LHCN-M2 (cell line): ENCODE measurements around the gene ALKBH5. TPM values are rescaled to one million over a fixed set of nuclear protein-coding genes. Genes with fewer than 3 reads are reported as not detected.

Experiments
- DNase-seq: peaks from one replicate; pipeline ENCODE4 v3.0.0-alpha.2; 2012; ENCODE audit warnings: low read depth
- total RNA-seq: library from RNA; depleted of rRNA; stranded (reverse); fragments of >200 nt; gene quantifications from 2 replicates; pipeline ENCODE4 v1.2.3, GENCODE V29; 2014

Gene ALKBH5
- total RNA-seq, 1 experiment from 2014 or later, result 115 TPM

GRCh38 chr17:18218756-18219415, 35.3 kb downstream of the ALKBH5 start:
- DNase-seq, result peak; percentile 38

GRCh38 chr17:18224053-18224386, 40.4 kb downstream of the ALKBH5 start:
- DNase-seq, result no peak

GRCh38 chr17:18224387-18225120, 40.9 kb downstream of the ALKBH5 start:
- no peak for DNase-seq

GRCh38 chr17:18225121-18225641, 41.6 kb downstream of the ALKBH5 start, which contains the start of gene LLGL1:
Gene LLGL1, plus strand, starts transcription at chr17:18225635. Its CDS starts 48 bp downstream, at chr17:18225683.
- peak; percentile 91 for DNase-seq

GRCh38 chr17:18225642-18226283, 42.1 kb downstream of the ALKBH5 start:
- DNase-seq, result no peak

GRCh38 chr17:18226284-18226945, 42.8 kb downstream of the ALKBH5 start:
- DNase-seq, result no peak

- DNase-seq, result no peak
Measured at GRCh38 chr17:18227635-18228034, 44.0 kb downstream of the ALKBH5 start.

- no peak for DNase-seq
Measured at GRCh38 chr17:18228176-18228682, 44.6 kb downstream of the ALKBH5 start.

GRCh38 chr17:18229254-18229653, 45.6 kb downstream of the ALKBH5 start:
- DNase-seq, result no peak

- no peak for DNase-seq
Measured at GRCh38 chr17:18229771-18230170, 46.1 kb downstream of the ALKBH5 start.

- no peak for DNase-seq
Measured at GRCh38 chr17:18230288-18231141, 46.9 kb downstream of the ALKBH5 start.

- no peak for DNase-seq
Measured at GRCh38 chr17:18231164-18231563, 47.5 kb downstream of the ALKBH5 start.

- no peak for DNase-seq
Measured at GRCh38 chr17:18233803-18234518, 50.3 kb downstream of the ALKBH5 start.

- no peak for DNase-seq
Measured at GRCh38 chr17:18234853-18235380, 51.3 kb downstream of the ALKBH5 start.

- DNase-seq, result peak; percentile 81
Measured at GRCh38 chr17:18235743-18236256, 52.2 kb downstream of the ALKBH5 start.

GRCh38 chr17:18236494-18236893, 52.9 kb downstream of the ALKBH5 start:
- no peak for DNase-seq

GRCh38 chr17:18237461-18237860, 53.8 kb downstream of the ALKBH5 start:
- no peak for DNase-seq

- no peak for DNase-seq
Measured at GRCh38 chr17:18238299-18238698, 54.7 kb downstream of the ALKBH5 start.

- no peak for DNase-seq
Measured at GRCh38 chr17:18240449-18240848, 56.8 kb downstream of the ALKBH5 start.
